ENCODE data around the gene PDZD8.
"Not testable (repeated sequence)": the region's sequence is repeated elsewhere in the genome, so short reads cannot be mapped to it uniquely, and the experiment has no call there.

The PDZD8 gene

GRCh38 chr10:117311261-117311660, 64.0 kb downstream of the PDZD8 start:
- no peak overlapping the region for H2BK12ac ChIP-seq (ENCODE audit: low read length in 2 of 2)
- H2BK15ac ChIP-seq (ENCODE audit: low read depth, poor library complexity, severe bottlenecking): no peak overlapping the region
- H3K79me1 ChIP-seq (replicated peaks; ENCODE audit: low read length, poor library complexity, severe bottlenecking): peaks cover 8% of the 10 kb centered on the region
- no peak overlapping the region for H3K9ac ChIP-seq (ENCODE audit: low read length)
- H3K4me1 ChIP-seq (ENCODE audit: control insufficient read depth, insufficient read depth, low read depth, low read length): no peaks in the 10 kb centered on the region
- H3K23ac ChIP-seq (ENCODE audit: low read length in 2 of 2): no peak overlapping the region
- no peak overlapping the region for H3K27ac ChIP-seq (ENCODE audit: low read length, poor library complexity, severe bottlenecking)
- no peak overlapping the region for H3K4me2 ChIP-seq (ENCODE audit: low read length, poor library complexity, severe bottlenecking)
- no peaks in the 10 kb centered on the region for H3K27me3 ChIP-seq (ENCODE audit: control insufficient read depth in 1 of 2, insufficient read depth in 1 of 2, low read length in 2 of 2)
- no peak overlapping the region for H4K8ac ChIP-seq (ENCODE audit: low read length)
- no peak overlapping the region for H2BK5ac ChIP-seq (ENCODE audit: low read depth, low read length, poor library complexity, severe bottlenecking)
- no peak overlapping the region for H4K91ac ChIP-seq (ENCODE audit: low read length)
- no peak overlapping the region for H3K4me3 ChIP-seq (ENCODE audit: insufficient read depth in 1 of 2, low read depth in 1 of 2, low read length in 2 of 2)
- H3K9me3 ChIP-seq (ENCODE audit: control insufficient read depth, low read length): no peaks in the 10 kb centered on the region
- no peak overlapping the region for H2BK120ac ChIP-seq (ENCODE audit: low read depth, low read length)
- no peak overlapping the region for H3K14ac ChIP-seq (ENCODE audit: low read length in 2 of 2)
- 100% methylated on average over 2 of the region's 5 CpGs for WGBS
- no peak overlapping the region for H3K4ac ChIP-seq (ENCODE audit: low read depth in 1 of 2, low read length in 2 of 2)
- H3K18ac ChIP-seq (ENCODE audit: low read depth in 1 of 2, low read length in 2 of 2): no peak overlapping the region
- H3K36me3 ChIP-seq (ENCODE audit: control insufficient read depth in 1 of 2, insufficient read depth in 2 of 2, low read depth in 1 of 2, low read length in 2 of 2): peaks cover 0 to 29% of the 10 kb centered on the region in 2 experiments
- no peak for DNase-seq
- no peak overlapping the region for H2AK5ac ChIP-seq (ENCODE audit: low read length, severe bottlenecking)
- H2AFZ ChIP-seq (ENCODE audit: low read depth, low read length): no peak overlapping the region

- no peak for DNase-seq
- H3K4me1 ChIP-seq (ENCODE audit: control insufficient read depth, insufficient read depth, low read depth, low read length): no peaks in the 10 kb centered on the region
- H4K91ac ChIP-seq (ENCODE audit: low read length): no peak overlapping the region
- H3K4me3 ChIP-seq (ENCODE audit: insufficient read depth in 1 of 2, low read depth in 1 of 2, low read length in 2 of 2): no peak overlapping the region
- no peak overlapping the region for H2BK5ac ChIP-seq (ENCODE audit: low read depth, low read length, poor library complexity, severe bottlenecking)
- H3K27me3 ChIP-seq (ENCODE audit: control insufficient read depth in 1 of 2, insufficient read depth in 1 of 2, low read length in 2 of 2): no peaks in the 10 kb centered on the region
- no peak overlapping the region for H2AK5ac ChIP-seq (ENCODE audit: low read length, severe bottlenecking)
- no peak overlapping the region for H3K4ac ChIP-seq (ENCODE audit: low read depth in 1 of 2, low read length in 2 of 2)
- no peak overlapping the region for H3K27ac ChIP-seq (ENCODE audit: low read length, poor library complexity, severe bottlenecking)
- H3K9me3 ChIP-seq (ENCODE audit: control insufficient read depth, low read length): no peaks in the 10 kb centered on the region
- H3K79me1 ChIP-seq (replicated peaks; ENCODE audit: low read length, poor library complexity, severe bottlenecking): peaks cover 14% of the 10 kb centered on the region
- H3K36me3 ChIP-seq (ENCODE audit: control insufficient read depth in 1 of 2, insufficient read depth in 2 of 2, low read depth in 1 of 2, low read length in 2 of 2): peaks cover 2 to 3% of the 10 kb centered on the region in 2 experiments
- no peak overlapping the region for H2BK120ac ChIP-seq (ENCODE audit: low read depth, low read length)
- no peak overlapping the region for H3K4me2 ChIP-seq (ENCODE audit: low read length, poor library complexity, severe bottlenecking)
- H4K8ac ChIP-seq (ENCODE audit: low read length): no peak overlapping the region
- H3K23ac ChIP-seq (ENCODE audit: low read length in 2 of 2): no peak overlapping the region
- H3K18ac ChIP-seq (ENCODE audit: low read depth in 1 of 2, low read length in 2 of 2): no peak overlapping the region
- no peak overlapping the region for H3K9ac ChIP-seq (ENCODE audit: low read length)
- H2BK15ac ChIP-seq (ENCODE audit: low read depth, poor library complexity, severe bottlenecking): no peak overlapping the region
- H2AFZ ChIP-seq (ENCODE audit: low read depth, low read length): no peak overlapping the region
- H3K14ac ChIP-seq (ENCODE audit: low read length in 2 of 2): no peak overlapping the region
- H2BK12ac ChIP-seq (ENCODE audit: low read length in 2 of 2): no peak overlapping the region
Measured at GRCh38 chr10:117306674-117307073, 68.6 kb downstream of the PDZD8 start.

- H3K4me1 ChIP-seq (ENCODE audit: control insufficient read depth, insufficient read depth, low read depth, low read length); H3K36me3 ChIP-seq (ENCODE audit: control insufficient read depth in 1 of 2, insufficient read depth in 2 of 2, low read depth in 1 of 2, low read length in 2 of 2): not testable (repeated sequence)
Measured at GRCh38 chr10:117303451-117303850, 71.8 kb downstream of the PDZD8 start.

GRCh38 chr10:117300671-117301070, 74.6 kb downstream of the PDZD8 start:
- no peak overlapping the region for H2AFZ ChIP-seq (ENCODE audit: low read depth, low read length)
- WGBS: no CpG with 5 or more reads among the region's 1 CpG
- no peak overlapping the region for H3K4ac ChIP-seq (ENCODE audit: low read depth in 1 of 2, low read length in 2 of 2)

More at GRCh38 chr10:117303451-117303850, 71.8 kb downstream of the PDZD8 start:
- H2BK15ac ChIP-seq (ENCODE audit: low read depth, poor library complexity, severe bottlenecking); DNase-seq; H3K4ac ChIP-seq (ENCODE audit: low read depth in 1 of 2, low read length in 2 of 2); H4K91ac ChIP-seq (ENCODE audit: low read length); H3K4me2 ChIP-seq (ENCODE audit: low read length, poor library complexity, severe bottlenecking); H3K14ac ChIP-seq (ENCODE audit: low read length in 2 of 2); H3K18ac ChIP-seq (ENCODE audit: low read depth in 1 of 2, low read length in 2 of 2); H2BK5ac ChIP-seq (ENCODE audit: low read depth, low read length, poor library complexity, severe bottlenecking); H3K27me3 ChIP-seq (ENCODE audit: control insufficient read depth in 1 of 2, insufficient read depth in 1 of 2, low read length in 2 of 2); H3K4me3 ChIP-seq (ENCODE audit: insufficient read depth in 1 of 2, low read depth in 1 of 2, low read length in 2 of 2); H2BK120ac ChIP-seq (ENCODE audit: low read depth, low read length); H3K27ac ChIP-seq (ENCODE audit: low read length, poor library complexity, severe bottlenecking); H2BK12ac ChIP-seq (ENCODE audit: low read length in 2 of 2); H4K8ac ChIP-seq (ENCODE audit: low read length); H2AFZ ChIP-seq (ENCODE audit: low read depth, low read length); H3K23ac ChIP-seq (ENCODE audit: low read length in 2 of 2); H3K9ac ChIP-seq (ENCODE audit: low read length); H3K9me3 ChIP-seq (ENCODE audit: control insufficient read depth, low read length); H2AK5ac ChIP-seq (ENCODE audit: low read length, severe bottlenecking): not testable (repeated sequence)
- WGBS: 93% methylated on average over 3 of the region's 3 CpGs
- peaks cover 22% of the 10 kb centered on the region for H3K79me1 ChIP-seq (replicated peaks; ENCODE audit: low read length, poor library complexity, severe bottlenecking)

More at GRCh38 chr10:117300671-117301070, 74.6 kb downstream of the PDZD8 start:
- Histone ChIP-seq H2BK15ac (ENCODE audit: low read depth, poor library complexity, severe bottlenecking) (no peak overlapping the region), H2BK5ac (ENCODE audit: low read depth, low read length, poor library complexity, severe bottlenecking) (no peak overlapping the region), H3K4me3 (ENCODE audit: insufficient read depth in 1 of 2, low read depth in 1 of 2, low read length in 2 of 2) (no peak overlapping the region), H3K4me2 (ENCODE audit: low read length, poor library complexity, severe bottlenecking) (no peak overlapping the region), H3K36me3 (ENCODE audit: control insufficient read depth in 1 of 2, insufficient read depth in 2 of 2, low read depth in 1 of 2, low read length in 2 of 2) (peaks cover 0 to 2% of the 10 kb centered on the region in 2 experiments), H3K14ac (ENCODE audit: low read length in 2 of 2) (no peak overlapping the region), H4K8ac (ENCODE audit: low read length) (no peak overlapping the region), H3K9ac (ENCODE audit: low read length) (no peak overlapping the region), H3K4me1 (ENCODE audit: control insufficient read depth, insufficient read depth, low read depth, low read length) (no peaks in the 10 kb centered on the region), H3K23ac (ENCODE audit: low read length in 2 of 2) (no peak overlapping the region), H3K9me3 (ENCODE audit: control insufficient read depth, low read length) (no peaks in the 10 kb centered on the region), H2BK12ac (ENCODE audit: low read length in 2 of 2) (no peak overlapping the region), H4K91ac (ENCODE audit: low read length) (no peak overlapping the region), H3K18ac (ENCODE audit: low read depth in 1 of 2, low read length in 2 of 2) (no peak overlapping the region), H3K27me3 (ENCODE audit: control insufficient read depth in 1 of 2, insufficient read depth in 1 of 2, low read length in 2 of 2) (no peaks in the 10 kb centered on the region), H3K27ac (ENCODE audit: low read length, poor library complexity, severe bottlenecking) (no peak overlapping the region), H2BK120ac (ENCODE audit: low read depth, low read length) (no peak overlapping the region), H3K79me1 (replicated peaks; ENCODE audit: low read length, poor library complexity, severe bottlenecking) (peaks cover 19% of the 10 kb centered on the region), H2AK5ac (ENCODE audit: low read length, severe bottlenecking) (no peak overlapping the region)
- no peak for DNase-seq

Data from mesenchymal stem cell (in vitro differentiated cells and primary cell).